Karpas-422 (cell line): Measurements from ENCODE around the gene SATB2. TPM values are rescaled to one million over a fixed set of nuclear protein-coding genes. Genes with fewer than 3 reads are reported as not detected.
A peak's percentile ranks its signal among the peaks of the same experiment; 100 is the strongest.

ENCODE experiments used
- DNase-seq: peaks from one replicate; pipeline ENCODE4 v3.0.0-alpha.2; 2015
- H2AFZ ChIP-seq: fragments of 200-600 bp; sonication (generic); 2 replicates; pipeline ENCODE4 v1.6.1; 2014; ENCODE audit warnings: antibody characterized with exemption, low read length, mixed read lengths
- H3K27ac ChIP-seq: fragments of 200-600 bp; sonication (generic); 2 replicates; pipeline ENCODE4 v1.5.1; 2014; ENCODE audit warnings: mild to moderate bottlenecking, low read length, moderate library complexity
- H3K27me3 ChIP-seq: fragments of 200-600 bp; sonication (generic); 2 replicates; pipeline ENCODE4 v1.6.1; 2014; ENCODE audit warnings: low read length, mixed read lengths
- H3K36me3 ChIP-seq: fragments of 200-600 bp; sonication (generic); 2 replicates; pipeline ENCODE4 v1.6.1; 2014; ENCODE audit warnings: low read length, mixed read lengths; ENCODE audit not compliant: insufficient read depth
- H3K4me1 ChIP-seq: fragments of 200-600 bp; sonication (generic); 2 replicates; pipeline ENCODE4 v1.6.1; 2014; ENCODE audit warnings: mild to moderate bottlenecking, low read length, mixed read lengths
- H3K4me2 ChIP-seq: fragments of 200-600 bp; sonication (generic); 2 replicates; pipeline ENCODE4 v1.6.1; 2014; ENCODE audit warnings: low read length, low read depth, mild to moderate bottlenecking; ENCODE audit not compliant: poor library complexity, severe bottlenecking
- H3K4me3 ChIP-seq: fragments of 200-600 bp; sonication (generic); 2 replicates; pipeline ENCODE4 v1.5.1; 2014; ENCODE audit warnings: mild to moderate bottlenecking, antibody characterized with exemption, low read length, mixed read lengths
- H3K79me2 ChIP-seq: fragments of 200-600 bp; sonication (generic); 2 replicates; pipeline ENCODE4 v1.6.1; 2014; ENCODE audit warnings: mild to moderate bottlenecking, low read length, mixed read lengths
- H3K9ac ChIP-seq: fragments of 200-600 bp; sonication (generic); 2 replicates; pipeline ENCODE4 v1.6.0; 2014; ENCODE audit warnings: low read length
- H3K9me2 ChIP-seq: fragments of 200-600 bp; sonication (generic), shearing (Covaris generic); replicated peaks from 2 replicates; pipeline ENCODE4 v1.6.0; 2014; ENCODE audit warnings: mild to moderate bottlenecking, low read length, moderate library complexity; ENCODE audit not compliant: insufficient read depth
- H3K9me3 ChIP-seq: fragments of 300-700, 200-600 bp; sonication (generic); 2 replicates; pipeline ENCODE4 v1.6.1; 2014; ENCODE audit warnings: low read length, mixed read lengths
- H4K20me1 ChIP-seq: fragments of 200-600 bp; sonication (generic); 2 replicates; pipeline ENCODE4 v1.6.1; 2014; ENCODE audit warnings: mild to moderate bottlenecking, antibody characterized with exemption, low read length, low read depth; ENCODE audit not compliant: insufficient read depth
- total RNA-seq: library from RNA; depleted of rRNA; stranded (reverse); fragments of >200 nt; shearing (Covaris generic); gene quantifications from 2 replicates; pipeline ENCODE4 v1.2.3, GENCODE V29; 2014; ENCODE audit warnings: low replicate concordance

Gene SATB2
- total RNA-seq, 1 experiment from 2014 or later = 5.7 TPM

GRCh38 chr2:199414465-199414864 lies 43.3 kb downstream of the SATB2 start:
- Histone ChIP-seq H3K9me2 (no peaks in the 10 kb centered on the region), H3K27me3 (no peaks in the 10 kb centered on the region), H3K4me1 (peaks cover 5% of the 10 kb centered on the region), H3K27ac (no peak overlapping the region), H4K20me1 (no peaks in the 10 kb centered on the region), H3K79me2 (no peaks in the 10 kb centered on the region), H3K36me3 (no peaks in the 10 kb centered on the region), H3K4me3 (no peak overlapping the region), H3K9ac (no peak overlapping the region), H3K9me3 (no peaks in the 10 kb centered on the region), H2AFZ (no peak overlapping the region), H3K4me2 (no peak overlapping the region)
- no peak for DNase-seq

- Histone ChIP-seq H3K27ac (no peak overlapping the region), H3K36me3 (no peaks in the 10 kb centered on the region), H3K27me3 (no peaks in the 10 kb centered on the region), H3K4me1 (peaks cover 5% of the 10 kb centered on the region), H3K4me3 (no peak overlapping the region), H3K9me2 (no peaks in the 10 kb centered on the region), H3K4me2 (no peak overlapping the region), H3K9ac (no peak overlapping the region), H2AFZ (no peak overlapping the region), H3K79me2 (no peaks in the 10 kb centered on the region), H3K9me3 (no peaks in the 10 kb centered on the region), H4K20me1 (no peaks in the 10 kb centered on the region)
- DNase-seq = no peak
Observed at GRCh38 chr2:199414001-199414400, 43.7 kb downstream of the SATB2 start.

DNA sequence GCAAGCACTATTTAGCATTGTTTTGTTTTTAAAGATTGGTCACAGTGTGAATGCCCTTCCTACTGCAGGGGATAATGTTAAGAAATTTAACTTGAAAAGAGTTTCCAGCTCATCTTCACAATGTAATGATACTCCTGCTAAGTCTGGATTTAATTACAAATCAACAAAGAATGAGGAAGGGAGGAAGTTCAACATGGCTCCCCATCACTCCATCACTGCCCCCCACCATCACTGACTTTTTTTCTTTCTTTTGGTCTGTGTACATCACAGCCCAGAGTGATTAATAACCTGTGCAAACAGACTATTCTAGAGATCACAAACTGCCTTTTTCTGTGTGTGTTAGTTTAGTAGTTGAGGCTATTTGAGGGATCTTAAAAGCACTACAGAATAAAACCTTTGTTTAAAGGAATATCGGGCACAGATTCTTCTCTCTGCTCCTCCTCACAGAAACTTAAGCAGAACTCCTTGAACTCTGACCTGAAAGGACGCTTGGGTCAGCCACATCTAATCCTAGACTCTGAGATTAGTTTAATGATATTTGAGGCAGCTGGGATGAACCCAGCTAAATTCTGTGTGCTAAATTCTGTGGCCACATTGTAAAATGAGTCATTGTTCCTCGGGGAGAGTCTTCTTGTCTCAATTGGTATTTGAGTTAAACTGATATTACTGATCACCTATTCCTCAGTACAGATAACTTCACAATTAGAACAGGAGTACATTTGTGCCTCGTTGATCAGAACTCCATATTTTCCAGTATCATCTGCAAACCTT lies 47.8 kb downstream of the SATB2 start:
- Histone ChIP-seq H3K4me2 (no peak overlapping the region), H4K20me1 (no peaks in the 10 kb centered on the region), H3K27me3 (no peaks in the 10 kb centered on the region), H3K27ac (no peak overlapping the region), H2AFZ (no peak overlapping the region), H3K9me3 (no peaks in the 10 kb centered on the region), H3K9me2 (no peaks in the 10 kb centered on the region), H3K79me2 (no peaks in the 10 kb centered on the region), H3K9ac (no peak overlapping the region), H3K36me3 (no peaks in the 10 kb centered on the region), H3K4me1 (no peaks in the 10 kb centered on the region), H3K4me3 (no peak overlapping the region)
- DNase-seq = no peak

DNA sequence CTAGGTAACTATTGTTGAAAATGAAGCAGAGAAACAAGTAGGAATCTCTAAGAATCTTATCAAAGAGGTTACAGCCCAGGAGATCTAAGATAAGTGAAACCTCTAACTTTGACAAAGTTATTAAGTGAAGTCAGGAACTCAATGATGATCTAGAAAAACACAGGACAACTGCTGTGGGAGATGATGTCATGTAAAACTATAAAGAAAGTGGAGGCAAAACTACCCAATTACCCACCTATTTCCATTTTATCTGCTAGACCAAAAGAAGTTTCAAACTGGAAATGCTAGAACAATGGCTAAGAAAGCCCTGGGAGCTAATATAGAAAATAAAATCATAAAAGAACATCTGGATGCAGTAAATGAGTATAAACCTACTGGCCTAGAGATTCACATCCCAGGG lies 50.3 kb downstream of the SATB2 start:
- Histone ChIP-seq H3K4me2 (no peak overlapping the region), H3K36me3 (no peaks in the 10 kb centered on the region), H3K4me1 (no peaks in the 10 kb centered on the region), H3K9me2 (no peaks in the 10 kb centered on the region), H3K9me3 (no peaks in the 10 kb centered on the region), H3K4me3 (no peak overlapping the region), H3K79me2 (no peaks in the 10 kb centered on the region), H3K9ac (no peak overlapping the region), H3K27ac (no peak overlapping the region), H3K27me3 (no peaks in the 10 kb centered on the region), H2AFZ (no peak overlapping the region), H4K20me1 (no peaks in the 10 kb centered on the region)
- DNase-seq = no peak

DNA sequence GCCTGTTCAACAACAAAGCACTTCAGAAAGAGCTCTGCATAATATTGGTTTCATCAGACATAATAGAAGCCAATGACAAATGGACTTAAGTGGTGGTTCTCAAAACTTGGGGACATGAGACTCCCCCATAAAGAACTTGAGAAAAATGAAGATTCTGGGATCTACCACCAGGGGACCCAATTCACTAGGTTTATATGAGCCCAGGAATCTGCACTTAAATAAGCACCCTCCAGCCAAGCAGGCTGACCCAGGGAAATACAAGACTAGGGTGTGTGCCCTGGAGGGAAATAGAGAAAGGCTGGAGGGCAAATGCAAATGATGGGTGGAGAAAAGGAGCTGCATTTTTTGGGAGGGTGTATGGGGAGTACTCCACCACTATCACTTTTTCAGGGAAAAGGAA lies 52.5 kb downstream of the SATB2 start:
- Histone ChIP-seq H3K4me1 (no peaks in the 10 kb centered on the region), H3K79me2 (no peaks in the 10 kb centered on the region), H4K20me1 (no peaks in the 10 kb centered on the region), H2AFZ (no peak overlapping the region), H3K4me3 (no peak overlapping the region), H3K27me3 (no peaks in the 10 kb centered on the region), H3K36me3 (no peaks in the 10 kb centered on the region), H3K9me3 (no peaks in the 10 kb centered on the region), H3K4me2 (no peak overlapping the region), H3K27ac (no peak overlapping the region), H3K9me2 (no peaks in the 10 kb centered on the region), H3K9ac (no peak overlapping the region)
- DNase-seq = peak; percentile 46

DNA sequence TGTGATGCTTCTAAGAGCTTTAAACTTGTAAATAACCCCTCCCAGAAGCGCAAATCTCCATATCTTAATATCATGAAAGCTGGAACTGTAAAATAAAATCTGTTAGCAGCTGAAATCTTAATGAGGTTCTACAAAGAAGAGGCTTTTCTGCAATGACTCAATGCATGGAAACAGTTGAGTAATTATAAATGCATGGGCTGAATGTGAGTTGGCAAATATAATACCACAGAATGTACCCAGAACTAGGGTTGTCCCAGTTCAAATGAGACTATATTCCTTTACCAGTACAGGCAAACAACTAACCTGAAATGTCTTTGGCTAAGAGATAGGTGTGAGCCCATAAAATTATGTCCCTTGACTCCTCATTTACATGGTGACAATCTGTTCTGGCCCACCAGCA lies 52.9 kb downstream of the SATB2 start:
- Histone ChIP-seq H4K20me1 (no peaks in the 10 kb centered on the region), H3K4me3 (no peak overlapping the region), H3K27me3 (no peaks in the 10 kb centered on the region), H3K36me3 (no peaks in the 10 kb centered on the region), H3K4me2 (no peak overlapping the region), H3K9me2 (no peaks in the 10 kb centered on the region), H3K79me2 (no peaks in the 10 kb centered on the region), H3K4me1 (no peaks in the 10 kb centered on the region), H3K9me3 (no peaks in the 10 kb centered on the region), H3K9ac (no peak overlapping the region), H3K27ac (no peak overlapping the region), H2AFZ (no peak overlapping the region)
- DNase-seq = no peak

- no peak overlapping the region for H3K4me2 ChIP-seq
- H3K36me3 ChIP-seq = no peaks in the 10 kb centered on the region
- no peaks in the 10 kb centered on the region for H4K20me1 ChIP-seq
- H3K4me3 ChIP-seq = no peak overlapping the region
- no peaks in the 10 kb centered on the region for H3K9me2 ChIP-seq
- H2AFZ ChIP-seq = no peak overlapping the region
- no peak for DNase-seq
- no peaks in the 10 kb centered on the region for H3K4me1 ChIP-seq
- no peak overlapping the region for H3K9ac ChIP-seq
- H3K27me3 ChIP-seq = no peaks in the 10 kb centered on the region
- no peaks in the 10 kb centered on the region for H3K9me3 ChIP-seq
- H3K79me2 ChIP-seq = no peaks in the 10 kb centered on the region
- H3K27ac ChIP-seq = no peak overlapping the region
Observed at GRCh38 chr2:199395311-199395710, 62.4 kb downstream of the SATB2 start.

GRCh38 chr2:199392363-199392762 lies 65.4 kb downstream of the SATB2 start:
- Histone ChIP-seq H3K27me3 (no peaks in the 10 kb centered on the region), H3K4me2 (no peak overlapping the region), H3K79me2 (no peaks in the 10 kb centered on the region), H3K4me1 (no peaks in the 10 kb centered on the region), H3K9ac (no peak overlapping the region), H2AFZ (no peak overlapping the region), H3K36me3 (no peaks in the 10 kb centered on the region), H3K9me3 (no peaks in the 10 kb centered on the region), H4K20me1 (no peaks in the 10 kb centered on the region), H3K4me3 (no peak overlapping the region), H3K27ac (no peak overlapping the region), H3K9me2 (no peaks in the 10 kb centered on the region)
- no peak for DNase-seq
